Activated B cell treated with CpG ODN at 0.5 μM for 24 hours (primary cell): ENCODE results near the gene RALGAPA2. TPM values are rescaled to one million over a fixed set of nuclear protein-coding genes. Genes with fewer than 3 reads are reported as not detected.

Source experiments
- ATAC-seq: fragments of 200-7000 bp; cut with Tn5 transposase; one replicate; pipeline ENCODE4 v1.10.0; 2021; ENCODE audit warnings: low read depth, mild to moderate bottlenecking, moderate library complexity
- CTCF ChIA-PET: fragments of 350-600 bp; sonication (Branson Sonifier 250); formaldehyde crosslinking; loops from one replicate; lab custom pipeline; 2021; ENCODE audit warnings: antibody characterized with exemption; lab: Charles Lee
- POLR2A ChIA-PET: fragments of 350-600 bp; sonication (Branson Sonifier 250); formaldehyde crosslinking; loops from one replicate; lab custom pipeline; 2021; ENCODE audit warnings: antibody characterized with exemption; lab: Charles Lee
- DNase-seq: peaks from one replicate; pipeline ENCODE4 v3.0.0; 2022
- H3K27ac Mint-ChIP-seq: one replicate; pipeline ENCODE4 v1.8.0; 2020; ENCODE audit warnings: mixed read lengths
- H3K27me3 Mint-ChIP-seq: one replicate; pipeline ENCODE4 v1.8.0; 2021; ENCODE audit warnings: mixed read lengths
- H3K36me3 Mint-ChIP-seq: one replicate; pipeline ENCODE4 v1.8.0; 2021; ENCODE audit warnings: low read depth, mixed read lengths
- H3K4me1 Mint-ChIP-seq: one replicate; pipeline ENCODE4 v1.8.0; 2021; ENCODE audit warnings: mixed read lengths
- H3K4me3 Mint-ChIP-seq: one replicate; pipeline ENCODE4 v1.8.0; 2020; ENCODE audit warnings: mild to moderate bottlenecking, mixed read lengths
- H3K9me3 Mint-ChIP-seq: one replicate; pipeline ENCODE4 v1.8.0; 2020; ENCODE audit warnings: mixed read lengths
- CTCF ChIP-seq: fragments of 200-600 bp; IDR thresholded peaks from one replicate; pipeline ENCODE4 v1.8.0; 2022; ENCODE audit warnings: antibody characterized with exemption, mild to moderate bottlenecking
- intact Hi-C: fragments of 100-400 bp; cut with micrococcal nuclease; formaldehyde crosslinking; loops from one replicate; pipeline ENCODE4 v1.15.1; 2024
- total RNA-seq: library from RNA; stranded (reverse); gene quantifications from 2 replicates; pipeline ENCODE4 v1.2.3, GENCODE V29; 2022

The RALGAPA2 gene
- total RNA-seq, 1 donor from 2014 or later = 19.2 TPM

- intact Hi-C loops = loop anchor here (5.0 kb wide), 1 partner anchor 37 kb away; no protein-coding TSS in a partner anchor
- Mint-ChIP-seq H3K27me3 (no peaks in the 10 kb centered on the region), H3K4me3 (no peak overlapping the region), H3K27ac (no peak overlapping the region), H3K36me3 (peaks cover 73% of the 10 kb centered on the region), H3K9me3 (no peaks in the 10 kb centered on the region), H3K4me1 (no peaks in the 10 kb centered on the region)
- DNase-seq (no peak), ATAC-seq (no peak)
- CTCF ChIA-PET = no interaction called here
- POLR2A ChIA-PET = no interaction called here
- no peak for TF ChIP-seq CTCF
These were observed 213.0 kb downstream of the RALGAPA2 start for GRCh38 chr20:20499439-20499838.

GRCh38 chr20:20498076-20498861 lies 214.2 kb downstream of the RALGAPA2 start:
- ChIA-PET CTCF (no interaction called here), POLR2A (no interaction called here)
- Mint-ChIP-seq H3K36me3 (peaks cover 76% of the 10 kb centered on the region), H3K27ac (no peak overlapping the region), H3K4me1 (no peaks in the 10 kb centered on the region), H3K27me3 (no peaks in the 10 kb centered on the region), H3K9me3 (no peaks in the 10 kb centered on the region), H3K4me3 (no peak overlapping the region)
- intact Hi-C loops = loop anchor here (5.0 kb wide), 1 partner anchor 36 kb away; no protein-coding TSS in a partner anchor
- TF ChIP-seq CTCF = no peak
- ATAC-seq = no peak
- DNase-seq = no peak

GRCh38 chr20:20497242-20497978 lies 215.0 kb downstream of the RALGAPA2 start:
- no peak for ATAC-seq
- H3K36me3 Mint-ChIP-seq = peaks cover 73% of the 10 kb centered on the region
- ChIA-PET POLR2A (interaction anchor here (0.8 kb wide), 1 partner anchor 33 kb away, joined by 3 read pairs; no protein-coding TSS in a partner anchor), CTCF (no interaction called here)
- no peaks in the 10 kb centered on the region for H3K27me3 Mint-ChIP-seq
- TF ChIP-seq CTCF = no peak
- no peak overlapping the region for H3K27ac Mint-ChIP-seq
- H3K4me1 Mint-ChIP-seq = no peaks in the 10 kb centered on the region
- H3K9me3 Mint-ChIP-seq = no peaks in the 10 kb centered on the region
- intact Hi-C loops = loop anchor here (5.0 kb wide), 1 partner anchor 35 kb away; no protein-coding TSS in a partner anchor
- DNase-seq = no peak
- H3K4me3 Mint-ChIP-seq = no peak overlapping the region

GRCh38 chr20:20495729-20496503 lies 216.5 kb downstream of the RALGAPA2 start:
- no peak overlapping the region for H3K27ac Mint-ChIP-seq
- CTCF ChIA-PET = no interaction called here
- no peaks in the 10 kb centered on the region for H3K9me3 Mint-ChIP-seq
- H3K4me3 Mint-ChIP-seq = no peak overlapping the region
- H3K27me3 Mint-ChIP-seq = no peaks in the 10 kb centered on the region
- H3K4me1 Mint-ChIP-seq = peaks cover 7% of the 10 kb centered on the region
- DNase-seq = no peak
- peaks cover 70% of the 10 kb centered on the region for H3K36me3 Mint-ChIP-seq
- POLR2A ChIA-PET = no interaction called here
- no peak for ATAC-seq
- intact Hi-C loops = loop anchor here (5.0 kb wide), 1 partner anchor 34 kb away; no protein-coding TSS in a partner anchor
- TF ChIP-seq CTCF = no peak
